HepG2 (cell line): ENCODE results near the gene CAND1. TPM values are rescaled to one million over a fixed set of nuclear protein-coding genes. Genes with fewer than 3 reads are reported as not detected.
A peak's percentile ranks its signal among the peaks of the same experiment; 100 is the strongest.

Experiments
- ATF1 ChIP-seq: IDR thresholded peaks from 2 replicates; pipeline ENCODE4 v1.6.1; 2016; ENCODE audit warnings: mild to moderate bottlenecking, control low read depth
- DMTF1 ChIP-seq: sonication (generic); formaldehyde crosslinking; IDR thresholded peaks from 2 replicates; pipeline ENCODE4 v1.4.0; 2020; ENCODE audit warnings: mild to moderate bottlenecking, missing genetic modification reagents
- MLXIP ChIP-seq: sonication (generic); formaldehyde crosslinking; IDR thresholded peaks from 2 replicates; pipeline ENCODE4 v1.9.0; 2021; ENCODE audit warnings: missing genetic modification reagents, borderline replicate concordance
- NFIB ChIP-seq: sonication (generic); formaldehyde crosslinking; IDR thresholded peaks from 2 replicates; pipeline ENCODE4 v1.9.0; 2021; ENCODE audit warnings: missing genetic modification reagents, mild to moderate bottlenecking, borderline replicate concordance
- NFKB2 ChIP-seq: sonication (generic); formaldehyde crosslinking; IDR thresholded peaks from 2 replicates; pipeline ENCODE4 v1.4.0; 2020; ENCODE audit warnings: missing genetic modification reagents, borderline replicate concordance
- NFYC ChIP-seq: IDR thresholded peaks from 2 replicates; pipeline ENCODE4 v1.6.1; 2016; ENCODE audit warnings: missing genetic modification reagents, missing compliant biosample characterization
- NR2F1 ChIP-seq, 2 experiments: fragments of 450-650 bp in 1 of 2; formaldehyde crosslinking in 1 of 2; IDR thresholded peaks; 2 replicates each; pipeline versions ENCODE4 v1.5.0 to v1.6.1; 2016 to 2020; ENCODE audit warnings: mild to moderate bottlenecking in 1 of 2, missing compliant biosample characterization in 1 of 2, missing genetic modification reagents in 1 of 2, moderate library complexity in 1 of 2
- SYNCRIP ChIP-seq: fragments of 200-400 bp; formaldehyde crosslinking; IDR thresholded peaks from 2 replicates; pipeline ENCODE4 v1.6.1; 2018; ENCODE audit warnings: mild to moderate bottlenecking, low read depth, low read length; ENCODE audit not compliant: insufficient read depth
- TBX3 ChIP-seq: fragments of 450-650 bp; IDR thresholded peaks from 2 replicates; pipeline ENCODE4 v1.6.1; 2017; ENCODE audit warnings: antibody characterized with exemption, mild to moderate bottlenecking, inconsistent platforms, borderline replicate concordance
- ZNF12 ChIP-seq: sonication (generic); formaldehyde crosslinking; IDR thresholded peaks from 2 replicates; pipeline ENCODE4 v1.5.0; 2020; ENCODE audit warnings: missing genetic modification reagents
- ZNF253 ChIP-seq: sonication (generic); formaldehyde crosslinking; IDR thresholded peaks from 2 replicates; pipeline ENCODE4 v1.8.0; 2022; ENCODE audit warnings: mild to moderate bottlenecking, missing genetic modification reagents, borderline replicate concordance
- ZNF431 ChIP-seq: sonication (generic); formaldehyde crosslinking; IDR thresholded peaks from 2 replicates; pipeline ENCODE4 v1.9.0; 2022; ENCODE audit warnings: missing genetic modification reagents, low read depth, mild to moderate bottlenecking, borderline replicate concordance
- ZNF496 ChIP-seq: sonication (generic); formaldehyde crosslinking; IDR thresholded peaks from 2 replicates; pipeline ENCODE4 v1.8.1; 2023; ENCODE audit warnings: mild to moderate bottlenecking, moderate library complexity, missing genetic modification reagents; ENCODE audit not compliant: insufficient replicate concordance
- ZNF607 ChIP-seq: sonication (generic); formaldehyde crosslinking; IDR thresholded peaks from 2 replicates; pipeline ENCODE4 v1.5.1; 2020; ENCODE audit warnings: missing genetic modification reagents, mild to moderate bottlenecking, borderline replicate concordance
- ZNF614 ChIP-seq: IDR thresholded peaks from 2 replicates; pipeline ENCODE4 v1.6.1; 2018; ENCODE audit warnings: missing biosample characterization, missing genetic modification reagents, inconsistent platforms, borderline replicate concordance
- ZNF839 ChIP-seq: sonication (generic); formaldehyde crosslinking; IDR thresholded peaks from 2 replicates; pipeline ENCODE4 v1.4.0; 2020; ENCODE audit warnings: missing genetic modification reagents, mild to moderate bottlenecking, borderline replicate concordance
- polyA plus RNA-seq, 8 experiments: library from polyadenylated mRNA; depleted of rRNA in 3 of 8; stranded (reverse) in 7 of 8; unstranded in 1 of 8; fragments of >200 nt; fragmentation: Illumina TruSeq in 4 of 8; extraction: Trizol in 4 of 8; gene quantifications; 2 replicates each; pipeline versions ENCODE4 v1.2.1 to v1.2.3, GENCODE V29; 2011 to 2016; ENCODE audit warnings: low read depth in 4 of 8, missing spikeins in 1 of 8, mixed read lengths in 1 of 8; ENCODE audit not compliant: insufficient read depth in 1 of 8
- total RNA-seq, 5 experiments: library from RNA; depleted of rRNA; stranded (reverse); fragments of >200 nt; fragmentation: Illumina TruSeq; extraction: Trizol; gene quantifications; 2 replicates each; pipeline ENCODE4 v1.2.3, GENCODE V29; 2016; ENCODE audit warnings: low read depth in 1 of 5

CAND1 gene
- total and polyA plus RNA-seq, 2 of the 13 experiments (the other 11 are each of a cell fraction or from before 2014, with no cell fraction given): 56.2 to 138 TPM

- TF ChIP-seq MLXIP (CRISPR knock-in tag): peak; percentile 80; the same call in 1 of the 2 replicates
- peak; percentile 92 for TF ChIP-seq ATF1
- no peak for TF ChIP-seq ZNF496 (CRISPR knock-in tag)
- TF ChIP-seq DMTF1 (CRISPR knock-in tag): no peak
- TF ChIP-seq NR2F1 (CRISPR knock-in tag; IDR thresholded peaks at IDR 0.05): peak; percentile 85 to 90
- no peak for TF ChIP-seq ZNF839
- TF ChIP-seq ZNF607 (CRISPR knock-in tag): no peak; the same call in 1 of the 2 replicates
- TF ChIP-seq NFKB2 (CRISPR knock-in tag): no peak; the same call in 1 of the 2 replicates
- TF ChIP-seq NFIB (CRISPR knock-in tag): no peak
- no peak for TF ChIP-seq SYNCRIP
- no peak for TF ChIP-seq ZNF431 (CRISPR knock-in tag)
- peak; percentile 36; the same call in 1 of the 2 replicates for TF ChIP-seq ZNF614 (CRISPR knock-in tag)
- TF ChIP-seq NFYC (CRISPR knock-in tag): peak; percentile 78
- TF ChIP-seq TBX3: 0 out of 2 replicates have a peak, but pooled peaks have one; percentile 38
- TF ChIP-seq ZNF253: no peak
- TF ChIP-seq ZNF12 (CRISPR knock-in tag): peak; percentile 44; the same call in 1 of the 2 replicates
Observed at GRCh38 chr12:67268896-67269632, at the start of gene CAND1 (continued).
